ENCODE data around the gene OCSTAMP. TPM values are rescaled to one million over a fixed set of nuclear protein-coding genes. Genes with fewer than 3 reads are reported as not detected.

OCSTAMP gene
- total RNA-seq, 2 experiments from 2014 or later: not detected

DNA sequence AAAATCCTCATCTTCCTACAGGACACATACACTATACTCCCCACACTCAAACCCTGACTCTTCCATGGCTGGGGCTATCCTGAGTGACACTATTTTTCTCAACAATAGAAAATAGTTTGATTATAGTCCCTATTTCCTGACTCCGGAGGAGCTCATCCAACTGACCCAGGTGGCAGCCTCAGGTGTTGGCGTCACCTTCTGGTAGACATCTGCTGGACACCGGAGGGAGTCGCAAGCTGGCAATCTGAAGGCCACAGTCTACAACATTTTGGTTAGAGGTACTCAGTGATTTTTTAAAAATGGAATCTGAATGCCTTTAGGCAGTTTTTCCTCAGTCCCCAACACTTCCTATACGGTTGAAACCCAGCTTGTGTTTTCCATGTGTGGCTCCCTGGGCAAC lies 32.2 kb upstream of the OCSTAMP start:
- Mint-ChIP-seq H3K27ac (no peak overlapping the region), H3K27me3 (ENCODE audit: low read depth) (peaks cover 6% of the 10 kb centered on the region), H3K9me3 (no peaks in the 10 kb centered on the region), H3K4me3 (no peak overlapping the region), H3K36me3 (ENCODE audit: low read depth) (no peaks in the 10 kb centered on the region), H3K4me1 (ENCODE audit: low read depth) (no peaks in the 10 kb centered on the region)
- CTCF ChIA-PET: interaction anchor here (1.0 kb wide), 1 partner anchor 20 kb away, joined by 3 read pairs; no protein-coding TSS in a partner anchor
- DNase-seq: no peak
- intact Hi-C loops (cut with micrococcal nuclease): no loop called here

DNA sequence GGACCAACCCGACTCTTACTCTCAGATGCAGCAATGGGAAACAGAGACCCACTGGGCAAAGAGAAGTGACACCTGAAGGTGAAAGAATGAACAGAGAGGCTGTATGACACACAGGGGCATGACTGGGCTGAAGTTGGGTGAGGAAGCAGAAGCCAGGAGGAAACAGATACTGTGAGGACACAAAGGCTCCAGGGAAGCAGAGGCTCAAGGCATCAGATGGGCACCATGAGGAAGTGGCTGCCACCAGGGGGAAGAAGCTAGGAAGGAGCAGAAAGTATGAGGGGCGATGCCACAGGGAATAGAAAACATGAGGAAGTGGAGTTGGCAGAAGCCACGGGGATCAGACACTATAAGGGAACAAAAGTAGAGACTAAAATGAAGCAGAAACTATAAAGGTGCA lies 30.9 kb upstream of the OCSTAMP start:
- peaks cover 7% of the 10 kb centered on the region for H3K27me3 Mint-ChIP-seq (ENCODE audit: low read depth)
- H3K4me3 Mint-ChIP-seq: no peak overlapping the region
- no peak for DNase-seq
- H3K27ac Mint-ChIP-seq: no peak overlapping the region
- CTCF ChIA-PET: no interaction called here
- H3K9me3 Mint-ChIP-seq: no peaks in the 10 kb centered on the region
- no peaks in the 10 kb centered on the region for H3K36me3 Mint-ChIP-seq (ENCODE audit: low read depth)
- intact Hi-C loops (cut with micrococcal nuclease): no loop called here
- H3K4me1 Mint-ChIP-seq (ENCODE audit: low read depth): no peaks in the 10 kb centered on the region

DNA sequence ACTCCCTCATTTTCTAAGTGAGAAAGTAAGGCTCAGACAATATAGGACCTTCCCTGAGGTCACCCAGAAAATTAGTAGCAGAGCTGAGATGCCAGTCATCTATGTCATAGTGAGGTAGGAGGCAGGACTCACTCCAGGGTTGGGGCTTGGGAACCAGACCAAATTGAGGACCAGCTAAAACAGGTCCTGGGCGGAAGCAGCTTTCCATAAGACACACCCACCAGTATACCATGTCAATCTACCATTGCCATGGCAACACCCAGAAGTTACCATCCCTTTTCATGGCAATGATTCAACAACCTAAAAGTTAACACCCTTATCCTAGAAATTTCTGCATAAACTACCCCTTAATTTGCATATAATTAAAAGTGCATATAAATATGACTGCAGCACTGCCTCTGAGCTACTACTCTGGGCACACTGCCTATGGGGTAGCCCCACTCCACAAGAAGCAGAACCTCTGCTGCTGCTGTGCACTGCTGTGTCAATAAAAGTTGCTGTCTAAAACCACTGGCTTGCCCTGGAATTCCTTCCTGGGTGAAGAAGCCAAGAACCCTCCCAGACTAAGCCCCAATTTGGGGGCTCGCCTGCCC lies 30.3 kb upstream of the OCSTAMP start:
- no peak for DNase-seq
- Mint-ChIP-seq H3K9me3 (no peaks in the 10 kb centered on the region), H3K4me3 (no peak overlapping the region), H3K36me3 (ENCODE audit: low read depth) (no peaks in the 10 kb centered on the region), H3K27me3 (ENCODE audit: low read depth) (peaks cover 7% of the 10 kb centered on the region), H3K27ac (no peak overlapping the region), H3K4me1 (ENCODE audit: low read depth) (no peaks in the 10 kb centered on the region)
- CTCF ChIA-PET: no interaction called here
- intact Hi-C loops (cut with micrococcal nuclease): no loop called here

DNA sequence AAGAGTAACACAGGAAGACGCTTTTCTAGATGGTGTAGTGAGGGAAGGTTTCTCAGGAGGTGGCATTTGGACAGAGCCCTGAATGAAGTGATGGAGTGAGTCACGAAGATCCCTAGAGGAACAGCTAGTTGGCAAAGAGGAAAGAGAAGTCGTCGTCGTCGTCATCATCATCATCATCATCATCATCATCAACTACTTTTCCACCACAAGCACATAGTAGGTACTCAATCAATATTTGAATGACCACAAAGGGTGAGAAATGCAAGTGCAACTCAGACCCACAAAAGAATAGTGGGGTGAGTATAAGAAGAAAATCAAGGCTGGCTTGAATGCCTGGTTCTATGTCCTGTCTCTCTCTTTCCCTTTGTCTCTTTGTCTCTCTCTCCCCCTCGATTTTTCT lies 28.3 kb upstream of the OCSTAMP start:
- Mint-ChIP-seq H3K4me3 (no peak overlapping the region), H3K27ac (no peak overlapping the region), H3K4me1 (ENCODE audit: low read depth) (no peaks in the 10 kb centered on the region), H3K36me3 (ENCODE audit: low read depth) (no peaks in the 10 kb centered on the region), H3K9me3 (no peaks in the 10 kb centered on the region), H3K27me3 (ENCODE audit: low read depth) (peaks cover 7% of the 10 kb centered on the region)
- no peak for DNase-seq
- CTCF ChIA-PET: no interaction called here
- intact Hi-C loops (cut with micrococcal nuclease): no loop called here

DNA sequence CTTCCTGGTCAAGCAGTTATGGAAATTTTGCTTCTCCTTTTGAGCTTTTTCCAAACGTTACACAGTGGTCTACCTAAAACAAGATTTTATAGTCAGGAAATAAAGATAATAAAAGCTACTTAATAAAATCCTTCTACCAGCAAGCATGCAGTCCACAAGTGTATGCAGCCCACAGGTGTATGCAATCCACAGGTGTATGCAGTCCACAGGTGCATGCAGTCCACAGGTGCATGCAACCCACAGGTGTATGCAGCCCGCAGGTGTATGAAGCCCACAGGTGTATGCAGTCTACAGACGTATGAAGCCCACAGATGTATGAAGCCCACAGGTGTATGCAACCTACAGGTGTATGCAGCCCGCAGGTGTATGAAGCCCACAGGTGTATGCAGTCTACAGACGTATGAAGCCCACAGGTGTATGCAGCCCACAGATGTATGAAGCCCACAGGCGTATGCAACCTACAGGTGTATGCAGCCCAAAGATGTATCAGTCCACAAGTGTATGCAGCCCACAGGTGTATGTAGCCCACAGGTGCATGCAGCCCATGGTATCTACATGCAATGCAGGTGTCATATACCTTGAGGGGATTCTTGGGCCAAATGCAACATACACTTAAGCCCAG lies 26.4 kb upstream of the OCSTAMP start:
- H3K36me3 Mint-ChIP-seq (ENCODE audit: low read depth): no peaks in the 10 kb centered on the region
- no peaks in the 10 kb centered on the region for H3K4me1 Mint-ChIP-seq (ENCODE audit: low read depth)
- intact Hi-C loops (cut with micrococcal nuclease): no loop called here
- H3K27me3 Mint-ChIP-seq (ENCODE audit: low read depth): peaks cover 7% of the 10 kb centered on the region
- no peaks in the 10 kb centered on the region for H3K9me3 Mint-ChIP-seq
- DNase-seq: no peak
- H3K27ac Mint-ChIP-seq: no peak overlapping the region
- H3K4me3 Mint-ChIP-seq: no peak overlapping the region
- CTCF ChIA-PET: no interaction called here

DNA sequence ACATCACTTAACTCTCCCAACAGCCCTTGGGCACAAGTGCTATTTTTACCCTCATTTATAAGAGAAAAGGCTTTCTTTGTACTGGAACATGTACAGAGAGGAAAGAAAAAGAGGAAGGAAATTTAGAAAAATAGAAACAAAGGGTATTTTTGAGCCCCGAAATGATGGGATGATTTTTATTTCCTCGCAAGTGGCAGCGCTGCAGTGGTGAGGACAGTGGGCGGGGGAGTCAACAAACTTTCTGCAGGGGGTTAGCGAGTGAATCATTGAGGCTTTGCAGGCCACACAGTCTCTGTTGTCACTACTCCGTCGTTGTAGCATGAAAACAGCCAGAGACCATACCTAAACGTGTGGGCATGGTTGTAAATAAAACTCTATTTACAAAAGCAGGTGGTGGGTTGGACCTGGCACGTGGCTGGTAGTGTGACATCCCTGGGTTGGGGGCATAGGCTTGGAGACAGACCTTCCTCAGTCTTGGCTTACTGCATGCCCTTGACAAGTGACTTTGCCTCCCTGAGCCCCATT lies 25.5 kb upstream of the OCSTAMP start:
- H3K27me3 Mint-ChIP-seq (ENCODE audit: low read depth): peaks cover 3% of the 10 kb centered on the region
- H3K36me3 Mint-ChIP-seq (ENCODE audit: low read depth): no peaks in the 10 kb centered on the region
- no peaks in the 10 kb centered on the region for H3K4me1 Mint-ChIP-seq (ENCODE audit: low read depth)
- no peak for DNase-seq
- no peaks in the 10 kb centered on the region for H3K9me3 Mint-ChIP-seq
- H3K4me3 Mint-ChIP-seq: no peak overlapping the region
- CTCF ChIA-PET: interaction anchor here (0.7 kb wide), 1 partner anchor 242 kb away, joined by 3 read pairs; no protein-coding TSS in a partner anchor
- no peak overlapping the region for H3K27ac Mint-ChIP-seq
- intact Hi-C loops (cut with micrococcal nuclease): no loop called here

DNA sequence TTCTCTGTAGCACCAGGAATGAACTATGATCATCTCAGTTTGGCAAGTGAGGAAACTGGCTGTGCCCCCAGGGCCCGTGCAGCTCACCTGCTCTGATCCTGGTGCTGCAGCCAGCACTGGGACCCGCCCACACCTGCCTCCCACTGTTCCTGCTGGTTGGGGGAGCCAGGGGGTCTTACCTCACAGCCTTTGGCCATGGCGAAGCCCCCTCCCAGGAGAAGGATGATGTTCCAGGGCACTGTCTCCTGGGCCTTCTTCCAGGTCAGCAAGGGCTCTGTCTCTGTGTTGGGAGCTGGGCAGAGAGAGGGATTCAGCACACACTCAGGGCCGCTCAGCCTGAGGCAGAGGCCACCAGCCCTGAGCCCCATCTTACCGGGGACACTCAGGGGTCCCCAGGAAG lies 24.9 kb upstream of the OCSTAMP start:
- peaks cover 3% of the 10 kb centered on the region for H3K27me3 Mint-ChIP-seq (ENCODE audit: low read depth)
- CTCF ChIA-PET: interaction anchor here (0.5 to 0.7 kb wide), 2 partner anchors 69 to 241 kb away, joined by 3 read pairs; no protein-coding TSS in a partner anchor
- intact Hi-C loops (cut with micrococcal nuclease): no loop called here
- H3K27ac Mint-ChIP-seq: no peak overlapping the region
- no peak overlapping the region for H3K4me3 Mint-ChIP-seq
- H3K36me3 Mint-ChIP-seq (ENCODE audit: low read depth): no peaks in the 10 kb centered on the region
- no peaks in the 10 kb centered on the region for H3K4me1 Mint-ChIP-seq (ENCODE audit: low read depth)
- no peaks in the 10 kb centered on the region for H3K9me3 Mint-ChIP-seq
- DNase-seq: no peak

DNA sequence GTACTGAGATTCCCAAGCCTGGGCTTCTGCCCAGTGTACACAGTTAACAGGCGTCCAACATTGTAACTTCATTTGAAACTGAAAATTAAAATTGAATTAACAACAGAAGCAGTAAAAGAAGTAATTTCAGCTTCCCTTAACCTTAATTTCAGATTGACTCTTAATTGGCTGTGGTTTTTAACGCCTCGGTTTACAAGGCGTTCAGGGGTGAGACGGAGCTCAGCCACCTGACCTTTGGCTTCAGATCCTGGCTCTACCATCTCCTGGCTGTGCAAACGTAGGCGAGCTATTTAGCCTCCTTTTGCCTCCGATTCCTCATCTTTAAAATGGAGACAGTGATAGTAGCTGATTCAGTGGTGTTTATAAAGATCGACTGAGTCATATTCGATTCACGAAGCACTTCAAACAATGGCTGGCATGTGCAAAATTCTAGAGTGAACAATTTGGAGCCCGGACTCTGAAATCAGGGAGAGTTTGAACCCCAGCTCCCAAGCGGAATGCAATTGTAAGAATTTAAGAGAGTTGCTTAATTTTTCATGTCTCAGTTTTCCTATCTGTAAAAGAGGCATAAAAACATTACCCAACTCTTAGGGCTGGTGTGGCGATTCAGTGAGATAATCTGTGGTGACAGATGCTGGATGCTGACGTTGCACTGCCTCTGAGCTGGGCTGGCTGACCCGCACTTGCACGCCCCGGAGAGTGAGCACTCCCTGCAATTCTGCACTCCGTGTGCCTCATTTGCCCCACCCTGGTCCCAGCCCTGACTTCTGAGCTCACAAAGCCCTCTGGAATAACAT lies 23.5 kb upstream of the OCSTAMP start:
- Mint-ChIP-seq H3K27ac (no peak overlapping the region), H3K27me3 (ENCODE audit: low read depth) (peaks cover 3% of the 10 kb centered on the region), H3K4me1 (ENCODE audit: low read depth) (no peaks in the 10 kb centered on the region), H3K4me3 (no peak overlapping the region), H3K9me3 (no peaks in the 10 kb centered on the region), H3K36me3 (ENCODE audit: low read depth) (no peaks in the 10 kb centered on the region)
- no peak for DNase-seq
- CTCF ChIA-PET: interaction anchor here (0.6 to 0.7 kb wide), 2 partner anchors 8 to 9 kb away, joined by 3 read pairs; no protein-coding TSS in a partner anchor
- intact Hi-C loops (cut with micrococcal nuclease): no loop called here

DNA sequence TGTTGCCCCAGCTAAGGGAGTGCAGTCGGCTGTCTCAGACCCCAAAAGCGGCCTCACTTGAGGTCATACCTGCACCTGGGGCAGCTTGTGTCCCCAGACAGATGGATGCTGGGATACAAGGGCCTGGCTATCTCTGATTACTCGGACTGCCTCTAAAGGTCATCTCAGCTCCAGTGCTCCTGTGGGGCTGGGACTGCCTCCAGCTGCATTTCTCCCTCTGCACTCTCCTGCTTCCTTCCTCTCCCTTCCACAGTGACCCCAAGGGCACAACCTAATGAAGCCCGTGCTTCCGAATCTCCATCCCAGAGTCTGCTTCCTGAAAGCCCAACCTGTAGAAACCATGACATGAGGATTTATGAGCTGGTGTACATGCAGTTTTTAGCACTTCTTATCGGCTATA lies 22.8 kb upstream of the OCSTAMP start:
- no peaks in the 10 kb centered on the region for H3K9me3 Mint-ChIP-seq
- intact Hi-C loops (cut with micrococcal nuclease): no loop called here
- no peaks in the 10 kb centered on the region for H3K36me3 Mint-ChIP-seq (ENCODE audit: low read depth)
- no peak overlapping the region for H3K27ac Mint-ChIP-seq
- DNase-seq: no peak
- no peaks in the 10 kb centered on the region for H3K4me1 Mint-ChIP-seq (ENCODE audit: low read depth)
- CTCF ChIA-PET: interaction anchor here (0.6 to 1.0 kb wide), 2 partner anchors 9 to 11 kb away, joined by 3 to 4 read pairs; no protein-coding TSS in a partner anchor
- peaks cover 2% of the 10 kb centered on the region for H3K27me3 Mint-ChIP-seq (ENCODE audit: low read depth)
- H3K4me3 Mint-ChIP-seq: no peak overlapping the region

DNA sequence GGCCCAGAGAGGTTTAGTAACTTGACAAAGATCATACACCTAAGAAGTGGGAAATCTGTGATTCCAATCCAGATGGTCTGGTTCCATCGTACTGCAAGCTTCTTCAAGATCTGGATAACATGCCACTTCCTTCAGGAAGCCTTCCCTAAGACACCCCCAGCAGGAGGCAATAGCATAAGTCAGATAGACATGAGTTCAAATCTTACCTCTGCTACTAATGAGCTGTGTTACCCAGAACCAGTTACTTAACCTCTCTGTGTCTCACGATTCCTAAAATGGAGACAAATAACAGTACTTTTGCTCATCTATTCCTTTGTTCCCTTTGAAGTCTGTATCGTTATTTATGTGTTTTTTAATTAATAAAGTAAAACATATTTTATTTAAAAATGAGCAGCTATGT lies 22.3 kb upstream of the OCSTAMP start:
- Mint-ChIP-seq H3K27me3 (ENCODE audit: low read depth) (peaks cover 2% of the 10 kb centered on the region), H3K4me3 (no peak overlapping the region), H3K9me3 (no peaks in the 10 kb centered on the region), H3K27ac (no peak overlapping the region), H3K36me3 (ENCODE audit: low read depth) (no peaks in the 10 kb centered on the region), H3K4me1 (ENCODE audit: low read depth) (no peaks in the 10 kb centered on the region)
- intact Hi-C loops (cut with micrococcal nuclease): no loop called here
- CTCF ChIA-PET: interaction anchor here (1.0 kb wide), 1 partner anchor 10 kb away, joined by 4 read pairs; no protein-coding TSS in a partner anchor
- no peak for DNase-seq

DNA sequence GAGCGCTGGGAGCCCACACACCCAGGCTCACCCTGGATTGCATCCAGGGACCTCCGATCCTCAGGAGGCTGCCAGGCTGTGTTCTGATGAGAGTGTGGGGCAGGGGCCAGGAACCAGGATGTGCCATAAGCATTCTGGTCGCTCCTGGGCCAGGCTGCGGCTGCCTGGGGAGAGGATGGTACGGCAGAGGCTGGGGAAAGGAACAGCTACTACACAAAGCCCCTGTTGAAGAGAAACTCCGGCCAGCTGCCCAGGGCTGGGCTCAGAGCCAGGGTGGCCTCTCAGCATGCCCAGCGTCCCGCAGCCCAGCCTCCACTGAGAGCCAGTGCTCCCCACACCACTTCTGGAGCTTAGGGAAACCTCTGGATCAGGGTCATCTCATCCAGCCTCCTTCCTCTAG lies 21.7 kb upstream of the OCSTAMP start:
- peaks cover 5% of the 10 kb centered on the region for H3K27me3 Mint-ChIP-seq (ENCODE audit: low read depth)
- H3K27ac Mint-ChIP-seq: no peak overlapping the region
- no peak for DNase-seq
- H3K36me3 Mint-ChIP-seq (ENCODE audit: low read depth): no peaks in the 10 kb centered on the region
- intact Hi-C loops (cut with micrococcal nuclease): no loop called here
- CTCF ChIA-PET: interaction anchor here (1.0 kb wide), 1 partner anchor 10 kb away, joined by 4 read pairs; no protein-coding TSS in a partner anchor
- H3K9me3 Mint-ChIP-seq: no peaks in the 10 kb centered on the region
- H3K4me1 Mint-ChIP-seq (ENCODE audit: low read depth): no peaks in the 10 kb centered on the region
- no peak overlapping the region for H3K4me3 Mint-ChIP-seq

DNA sequence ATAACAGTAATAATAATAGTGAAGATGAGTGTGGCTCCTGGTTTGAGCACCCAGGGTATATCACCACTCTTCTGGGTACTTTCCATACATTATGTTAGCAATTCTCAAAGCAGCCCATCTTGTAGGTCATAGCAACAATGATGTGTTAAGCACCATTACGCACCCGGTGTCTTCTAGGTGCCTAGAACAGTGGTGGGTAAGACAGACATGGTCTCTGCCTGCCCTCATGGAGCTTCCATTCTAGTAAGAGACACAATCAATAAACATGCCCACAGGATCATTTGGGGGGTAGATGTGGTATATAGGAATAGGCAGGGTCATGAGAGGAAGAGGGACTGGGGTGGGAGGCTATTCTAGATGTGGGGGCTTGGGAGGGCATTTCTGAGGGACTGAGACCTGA lies 21.0 kb upstream of the OCSTAMP start:
- Mint-ChIP-seq H3K4me1 (ENCODE audit: low read depth) (no peaks in the 10 kb centered on the region), H3K27me3 (ENCODE audit: low read depth) (peaks cover 6% of the 10 kb centered on the region), H3K4me3 (no peak overlapping the region), H3K27ac (no peak overlapping the region), H3K36me3 (ENCODE audit: low read depth) (no peaks in the 10 kb centered on the region), H3K9me3 (no peaks in the 10 kb centered on the region)
- intact Hi-C loops (cut with micrococcal nuclease): no loop called here
- no peak for DNase-seq
- CTCF ChIA-PET: no interaction called here
